Spinal cord (tissue), 4 donors: Measurements from ENCODE around the gene TPRKB. TPM values are rescaled to one million over a fixed set of nuclear protein-coding genes. Genes with fewer than 3 reads are reported as not detected.

Source experiments
- polyA plus RNA-seq, 2 donors: library from polyadenylated mRNA; unstranded; fragments of 120-200 nt; gene quantifications; one replicate each; pipeline ENCODE4 v1.2.1, GENCODE V29; 2013; ENCODE audit not compliant: insufficient read length in 2 of 2
- total RNA-seq, 2 donors: library from RNA; depleted of rRNA in 1 of 2; stranded (reverse); fragments of 120-200 nt in 1 of 2; fragments of >200 nt in 1 of 2; gene quantifications; one replicate each; pipeline versions ENCODE4 v1.2.3 to v1.2.4, GENCODE V29; 2013 to 2014

Gene TPRKB
- total and polyA plus RNA-seq, 4 donors, result 31.3 to 55.7 (median 45.2) TPM

Other genes starting within 250 kb of the TPRKB start
- not detected for gene NAT8, start 94.9 kb downstream of the TPRKB start, total RNA-seq
- 1 to 10 TPM in 1 of 2 donors, under 1 TPM in 1; 1.00 to 1.5 TPM for gene NAT8, start 94.9 kb downstream of the TPRKB start, polyA plus RNA-seq
- gene DUSP11, start 42.8 kb upstream of the TPRKB start, total RNA-seq, result 10 to 100 TPM; 24.5 to 29.9 TPM
- gene DUSP11, start 42.8 kb upstream of the TPRKB start, polyA plus RNA-seq, result 10 to 100 TPM; 18.9 to 22.1 TPM
- not detected for gene C2orf78, start 46.8 kb upstream of the TPRKB start, total RNA-seq
- not detected for gene C2orf78, start 46.8 kb upstream of the TPRKB start, polyA plus RNA-seq
- 10 to 100 TPM; 34.7 to 51.3 TPM for gene STAMBP, start 91.6 kb upstream of the TPRKB start, total RNA-seq
- gene STAMBP, start 91.6 kb upstream of the TPRKB start, polyA plus RNA-seq, result 10 to 100 TPM; 71.9 to 86.9 TPM
- 10 to 100 TPM in 1 of 2 donors, 1 to 10 TPM in 1; 5.3 to 21.0 TPM for gene ACTG2, start 155.7 kb upstream of the TPRKB start, total RNA-seq
- 1 to 10 TPM; 5.5 to 6.9 TPM for gene ACTG2, start 155.7 kb upstream of the TPRKB start, polyA plus RNA-seq
- 10 to 100 TPM; 30.5 to 64.9 TPM for gene DGUOK, start 189.5 kb upstream of the TPRKB start, total RNA-seq
- gene DGUOK, start 189.5 kb upstream of the TPRKB start, polyA plus RNA-seq, result 10 to 100 TPM; 85.4 to 89.0 TPM
- 10 to 100 TPM; 12.5 to 13.1 TPM for gene TET3, start 247.6 kb upstream of the TPRKB start, total RNA-seq
- gene TET3, start 247.6 kb upstream of the TPRKB start, polyA plus RNA-seq, result 10 to 100 TPM; 15.9 to 19.2 TPM